Inflammatory macrophage (primary cell): ENCODE results near the gene SLC4A1.

Experiments
- DNase-seq, 2 donors: peaks; one replicate each; pipeline ENCODE4 v3.0.0-alpha.2; 2020 to 2022

Gene SLC4A1

GRCh38 chr17:44283344-44284023 is 15.5 kb upstream of the SLC4A1 start:
- DNase-seq, result no peak

- DNase-seq, result no peak
Observed at GRCh38 chr17:44282264-44282663, 14.3 kb upstream of the SLC4A1 start.

- no peak for DNase-seq
Observed at GRCh38 chr17:44281570-44281969, 13.6 kb upstream of the SLC4A1 start.

- peak; percentile 17 to 24 for DNase-seq
Observed at GRCh38 chr17:44280392-44280937, 12.5 kb upstream of the SLC4A1 start.

- peak; percentile 87 to 92 for DNase-seq
Observed at GRCh38 chr17:44279666-44280391, 11.9 kb upstream of the SLC4A1 start.

GRCh38 chr17:44279346-44279665 is 11.4 kb upstream of the SLC4A1 start:
- no peak for DNase-seq

GRCh38 chr17:44277976-44278375 is 10.0 kb upstream of the SLC4A1 start:
- DNase-seq, result no peak

GRCh38 chr17:44273607-44274006 is 5.7 kb upstream of the SLC4A1 start:
- no peak for DNase-seq

- no peak for DNase-seq
Observed at GRCh38 chr17:44272954-44273353, 5.0 kb upstream of the SLC4A1 start.

- DNase-seq, result peak; percentile 32 to 41
Observed at GRCh38 chr17:44272321-44272951, 4.5 kb upstream of the SLC4A1 start.

GRCh38 chr17:44269535-44270240 is 1.8 kb upstream of the SLC4A1 start:
- no peak for DNase-seq

GRCh38 chr17:44268709-44269534 is 987 bp upstream of the SLC4A1 start:
- no peak for DNase-seq

GRCh38 chr17:44267165-44267455 is 825 bp downstream of the SLC4A1 start:
- no peak for DNase-seq

GRCh38 chr17:44266402-44267164 is 1.4 kb downstream of the SLC4A1 start:
- no peak for DNase-seq

- no peak for DNase-seq
Observed at GRCh38 chr17:44263345-44263902, 4.5 kb downstream of the SLC4A1 start.

- no peak for DNase-seq
Observed at GRCh38 chr17:44262654-44263225, 5.2 kb downstream of the SLC4A1 start.

GRCh38 chr17:44260296-44260695 is 7.6 kb downstream of the SLC4A1 start:
- DNase-seq, result no peak

GRCh38 chr17:44258811-44259351 is 9.1 kb downstream of the SLC4A1 start:
- DNase-seq, result no peak

GRCh38 chr17:44257815-44258760 is 9.8 kb downstream of the SLC4A1 start:
- no peak for DNase-seq
